CD4-positive, alpha-beta memory T cell (primary cell): Measurements from ENCODE around the gene IGFL2. TPM values are rescaled to one million over a fixed set of nuclear protein-coding genes. Genes with fewer than 3 reads are reported as not detected.
"Not testable (repeated sequence)": the region's sequence is repeated elsewhere in the genome, so short reads cannot be mapped to it uniquely, and the experiment has no call there.

Experiments
- CTCF ChIA-PET: fragments of 350-600 bp; sonication (Branson Sonifier 250); formaldehyde crosslinking; loops from one replicate; lab custom pipeline; 2021; ENCODE audit warnings: inconsistent platforms; ENCODE audit not compliant: partially characterized antibody; lab: Charles Lee
- POLR2A ChIA-PET: fragments of 350-600 bp; sonication (Branson Sonifier 250); formaldehyde crosslinking; loops from one replicate; lab custom pipeline; 2021; ENCODE audit not compliant: partially characterized antibody; lab: Charles Lee
- DNase-seq, 5 donors: peaks; one replicate each; pipeline versions ENCODE4 v3.0.0 to v3.0.0-alpha.2; 2020 to 2022; ENCODE audit warnings: mixed read lengths in 1 of 5
- H3K27ac ChIP-seq: one replicate; pipeline ENCODE4 v1.7.0; 2013; ENCODE audit warnings: low read depth, low read length
- H3K27me3 ChIP-seq: 2 replicates; pipeline ENCODE4 v1.7.0; 2013; ENCODE audit warnings: mild to moderate bottlenecking, low read length, moderate library complexity; ENCODE audit not compliant: insufficient read depth
- H3K36me3 ChIP-seq: 2 replicates; pipeline ENCODE4 v1.7.0; 2013; ENCODE audit warnings: mild to moderate bottlenecking, low read length, moderate library complexity; ENCODE audit not compliant: insufficient read depth
- H3K4me1 ChIP-seq: 2 replicates; pipeline ENCODE4 v1.7.0; 2013; ENCODE audit warnings: mild to moderate bottlenecking, low read length, moderate library complexity; ENCODE audit not compliant: insufficient read depth
- H3K4me3 ChIP-seq, 2 donors: one replicate each; pipeline ENCODE4 v1.7.0; 2013; ENCODE audit warnings: low read length in 2 of 2, mild to moderate bottlenecking in 1 of 2
- H3K9me3 ChIP-seq, 2 donors: one replicate each; pipeline ENCODE4 v1.7.0; 2013; ENCODE audit warnings: low read length in 2 of 2, control low read depth in 1 of 2; ENCODE audit not compliant: control insufficient read depth in 1 of 2
- H3K27ac Mint-ChIP-seq, 7 donors: one replicate each; pipeline ENCODE4 v1.8.0; 2020 to 2021; ENCODE audit warnings: mixed read lengths in 7 of 7, mild to moderate bottlenecking in 6 of 7, inconsistent platforms in 3 of 7, moderate library complexity in 3 of 7
- H3K27me3 Mint-ChIP-seq, 2 donors: one replicate each; pipeline ENCODE4 v1.8.0; 2020 to 2021; ENCODE audit warnings: mixed read lengths in 2 of 2
- H3K36me3 Mint-ChIP-seq, 2 donors: one replicate each; pipeline ENCODE4 v1.8.0; 2020 to 2021; ENCODE audit warnings: mixed read lengths in 2 of 2, inconsistent platforms in 1 of 2, mild to moderate bottlenecking in 1 of 2
- H3K4me1 Mint-ChIP-seq, 4 donors: one replicate each; pipeline ENCODE4 v1.8.0; 2020 to 2021; ENCODE audit warnings: mixed read lengths in 4 of 4, mild to moderate bottlenecking in 1 of 4
- H3K4me3 Mint-ChIP-seq, 8 donors: one replicate each; pipeline ENCODE4 v1.8.0; 2020 to 2021; ENCODE audit warnings: mixed read lengths in 8 of 8, mild to moderate bottlenecking in 7 of 8, moderate library complexity in 6 of 8, inconsistent platforms in 3 of 8
- H3K9me3 Mint-ChIP-seq, 8 donors: one replicate each; pipeline ENCODE4 v1.8.0; 2020 to 2021; ENCODE audit warnings: mixed read lengths in 8 of 8, mild to moderate bottlenecking in 5 of 8, inconsistent platforms in 3 of 8, moderate library complexity in 1 of 8
- intact Hi-C: fragments of 100-400 bp; cut with micrococcal nuclease; formaldehyde crosslinking; loops from one replicate; pipeline ENCODE4 v1.15.1; 2023
- polyA plus RNA-seq, 2 donors: library from polyadenylated mRNA; unstranded; fragments of 300-500 nt; fragmentation: Illumina TruSeq; gene quantifications; one replicate each; pipeline ENCODE4 v1.2.3, GENCODE V29; 2021
- total RNA-seq, 2 experiments: library from RNA; stranded (reverse); gene quantifications; one replicate each; pipeline ENCODE4 v1.2.3, GENCODE V29; 2021

The IGFL2 gene
- total and polyA plus RNA-seq, 4 experiments from 2014 or later: 0.28 to 0.47 TPM; not detected in 2

- intact Hi-C loops: loop anchor here (1.0 kb wide), 1 partner anchor 161 kb away; no protein-coding TSS in a partner anchor
- H3K4me1 ChIP-seq: no peaks in the 10 kb centered on the region
- H3K4me3 ChIP-seq: no peak overlapping the region
- POLR2A ChIA-PET: no interaction called here
- no peak overlapping the region for H3K27ac ChIP-seq
- Mint-ChIP-seq H3K4me1 (peaks cover 0 to under 1% (median 0%) of the 10 kb centered on the region in 4 donors), H3K9me3 (no peaks in the 10 kb centered on the region), H3K36me3 (no peaks in the 10 kb centered on the region), H3K27ac (peak overlapping the region in 1 of 7 donors; percentile 29), H3K27me3 (peaks cover 17 to 42% of the 10 kb centered on the region in 2 donors), H3K4me3 (no peak overlapping the region)
- CTCF ChIA-PET: interaction anchor here (0.8 kb wide), 1 partner anchor 181 kb away, joined by 4 read pairs; no protein-coding TSS in a partner anchor
- no peak for DNase-seq
- H3K27me3 ChIP-seq: peaks cover 5% of the 10 kb centered on the region
- no peaks in the 10 kb centered on the region for H3K36me3 ChIP-seq
- H3K9me3 ChIP-seq: no peaks in the 10 kb centered on the region
Observed at GRCh38 chr19:46189971-46190888, 42.2 kb downstream of the IGFL2 start.

GRCh38 chr19:46191356-46191755, 43.3 kb downstream of the IGFL2 start:
- H3K9me3 ChIP-seq: no peaks in the 10 kb centered on the region
- CTCF ChIA-PET: no interaction called here
- peak overlapping the region in 1 of 7 donors; percentile 6 for H3K27ac Mint-ChIP-seq

DNA sequence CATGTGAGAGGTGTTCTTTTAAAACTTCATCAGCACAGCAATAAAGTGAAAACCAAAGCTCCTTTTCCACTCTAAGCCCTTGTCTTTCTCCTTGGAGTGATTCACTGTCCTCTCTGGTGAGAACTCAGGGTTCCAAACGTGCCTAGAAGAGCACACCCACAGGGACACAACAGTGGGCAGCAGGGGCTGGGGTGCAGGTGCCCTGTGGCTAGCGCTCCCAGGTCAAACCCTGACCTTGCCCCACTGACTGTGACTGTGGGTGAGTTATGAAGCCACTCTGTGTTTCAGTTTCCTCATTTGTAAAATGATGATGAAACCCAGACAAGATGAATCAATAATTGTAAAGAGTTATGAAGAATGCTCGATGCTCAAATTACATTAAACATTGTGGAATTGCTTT, 43.9 kb downstream of the IGFL2 start:
- H3K4me1 Mint-ChIP-seq: no peaks in the 10 kb centered on the region
- no peaks in the 10 kb centered on the region for H3K36me3 Mint-ChIP-seq
- Histone ChIP-seq H3K4me3 (no peak overlapping the region), H3K4me1 (no peaks in the 10 kb centered on the region), H3K9me3 (no peaks in the 10 kb centered on the region), H3K36me3 (no peaks in the 10 kb centered on the region), H3K27me3 (peaks cover 5% of the 10 kb centered on the region), H3K27ac (no peak overlapping the region)
- CTCF ChIA-PET: no interaction called here
- POLR2A ChIA-PET: no interaction called here
- no peaks in the 10 kb centered on the region for H3K9me3 Mint-ChIP-seq
- no peak overlapping the region for H3K27ac Mint-ChIP-seq
- H3K4me3 Mint-ChIP-seq: no peak overlapping the region
- DNase-seq: no peak
- peaks cover 27 to 48% of the 10 kb centered on the region in 2 donors for H3K27me3 Mint-ChIP-seq
- intact Hi-C loops: no loop called here

More at GRCh38 chr19:46191356-46191755, 43.3 kb downstream of the IGFL2 start:
- DNase-seq: no peak
- Histone ChIP-seq H3K4me3 (no peak overlapping the region), H3K27ac (no peak overlapping the region), H3K4me1 (no peaks in the 10 kb centered on the region), H3K36me3 (no peaks in the 10 kb centered on the region), H3K27me3 (peaks cover 5% of the 10 kb centered on the region)
- Mint-ChIP-seq H3K9me3 (no peaks in the 10 kb centered on the region), H3K36me3 (no peaks in the 10 kb centered on the region), H3K4me1 (no peaks in the 10 kb centered on the region), H3K27me3 (peaks cover 21 to 48% of the 10 kb centered on the region in 2 donors), H3K4me3 (no peak overlapping the region)
- intact Hi-C loops: no loop called here
- POLR2A ChIA-PET: no interaction called here

DNA sequence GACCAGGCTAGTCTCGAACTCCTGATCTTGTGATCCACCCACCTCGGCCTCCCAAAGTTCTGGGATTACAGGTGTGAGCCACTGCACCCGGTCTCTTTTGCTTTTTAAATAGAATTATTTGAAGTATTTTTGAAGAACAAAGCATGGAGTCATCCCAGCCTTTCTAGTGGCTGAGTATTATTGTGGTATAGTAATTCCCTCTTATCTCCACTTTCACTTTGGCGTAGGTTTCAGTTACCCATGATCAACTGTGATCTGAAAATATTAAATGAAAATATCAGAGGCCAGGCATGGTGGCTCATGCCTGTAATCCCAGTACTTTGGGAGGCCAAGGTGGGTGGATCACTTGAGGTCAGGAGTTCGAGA, 44.6 kb downstream of the IGFL2 start:
- H3K4me3 Mint-ChIP-seq, H3K9me3 Mint-ChIP-seq, H3K27ac Mint-ChIP-seq, H3K4me1 ChIP-seq, H3K4me1 Mint-ChIP-seq, POLR2A ChIA-PET, H3K36me3 Mint-ChIP-seq, H3K27me3 ChIP-seq, H3K4me3 ChIP-seq, H3K36me3 ChIP-seq, H3K27ac ChIP-seq, CTCF ChIA-PET, H3K9me3 ChIP-seq, intact Hi-C loops, DNase-seq: not testable (repeated sequence)
- H3K27me3 Mint-ChIP-seq: peaks cover 30 to 53% of the 10 kb centered on the region in 2 donors

DNA sequence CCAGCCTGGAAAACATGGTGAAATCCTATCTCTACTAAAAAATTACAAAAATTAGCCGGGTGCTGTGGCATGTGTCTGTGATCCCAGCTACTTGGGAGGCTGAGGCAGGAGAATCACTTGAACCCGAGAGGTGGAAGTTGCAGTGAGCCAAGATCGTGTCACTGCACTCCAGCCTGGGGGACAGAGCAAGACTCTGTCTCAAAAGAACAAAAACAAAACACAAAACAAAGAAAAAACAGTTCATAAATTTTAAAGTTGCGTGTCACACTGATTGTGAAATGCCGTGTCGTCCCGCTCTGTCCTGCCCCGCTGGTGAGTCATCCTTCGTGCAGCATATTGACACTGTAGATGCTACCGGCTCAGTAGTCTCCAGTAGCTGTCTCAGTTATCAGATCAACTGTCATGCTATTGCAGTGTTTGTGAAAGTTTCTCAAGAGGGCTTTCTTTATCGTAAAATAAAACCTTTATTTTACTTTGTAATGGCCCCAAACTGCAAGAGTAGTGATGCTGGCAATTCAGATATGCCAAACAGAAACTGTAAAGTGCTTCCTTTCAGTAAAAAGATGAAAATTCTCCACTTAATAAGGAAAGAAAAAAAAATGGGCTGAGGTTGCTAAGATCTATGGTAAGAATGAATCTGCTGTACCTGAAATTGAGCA, 45.1 kb downstream of the IGFL2 start:
- Histone ChIP-seq H3K4me1 (no peaks in the 10 kb centered on the region), H3K9me3 (no peaks in the 10 kb centered on the region), H3K27me3 (peaks cover 5% of the 10 kb centered on the region), H3K36me3 (no peaks in the 10 kb centered on the region), H3K27ac (no peak overlapping the region), H3K4me3 (no peak overlapping the region)
- peaks cover 0 to 2% (median 0%) of the 10 kb centered on the region in 8 donors for H3K9me3 Mint-ChIP-seq
- no peaks in the 10 kb centered on the region for H3K4me1 Mint-ChIP-seq
- H3K27ac Mint-ChIP-seq: no peak overlapping the region
- no peak for DNase-seq
- ChIA-PET CTCF (no interaction called here), POLR2A (no interaction called here)
- H3K4me3 Mint-ChIP-seq: no peak overlapping the region
- peaks cover 30 to 50% of the 10 kb centered on the region in 2 donors for H3K27me3 Mint-ChIP-seq
- no peaks in the 10 kb centered on the region for H3K36me3 Mint-ChIP-seq
- intact Hi-C loops: no loop called here

DNA sequence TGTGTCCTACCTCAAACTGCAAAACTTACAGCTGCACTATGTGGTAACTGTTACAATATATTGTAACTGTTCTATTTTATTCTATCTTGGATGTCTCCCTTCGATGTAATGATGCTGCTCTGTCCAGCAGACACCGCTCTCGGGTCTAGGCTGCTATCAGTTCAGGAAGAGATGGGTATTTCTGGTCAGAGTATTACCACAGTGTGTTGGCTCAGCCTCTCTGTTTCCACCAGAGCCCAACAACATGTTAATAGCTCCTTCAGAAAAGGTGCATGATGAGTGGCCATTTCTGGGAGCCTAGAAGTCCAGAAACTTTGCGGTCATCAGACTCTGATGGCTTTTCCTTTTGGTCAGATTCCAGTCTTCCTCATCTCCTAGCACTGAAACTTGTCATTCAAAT, 45.6 kb downstream of the IGFL2 start:
- Histone ChIP-seq H3K9me3 (no peaks in the 10 kb centered on the region), H3K4me1 (no peaks in the 10 kb centered on the region), H3K4me3 (no peak overlapping the region), H3K27ac (no peak overlapping the region), H3K36me3 (no peaks in the 10 kb centered on the region), H3K27me3 (peaks cover 5% of the 10 kb centered on the region)
- peaks cover 0 to 2% (median 0%) of the 10 kb centered on the region in 8 donors for H3K9me3 Mint-ChIP-seq
- H3K27ac Mint-ChIP-seq: no peak overlapping the region
- ChIA-PET CTCF (no interaction called here), POLR2A (no interaction called here)
- no peaks in the 10 kb centered on the region for H3K4me1 Mint-ChIP-seq
- no peaks in the 10 kb centered on the region for H3K36me3 Mint-ChIP-seq
- peaks cover 27 to 46% of the 10 kb centered on the region in 2 donors for H3K27me3 Mint-ChIP-seq
- no peak for DNase-seq
- intact Hi-C loops: no loop called here
- H3K4me3 Mint-ChIP-seq: no peak overlapping the region

DNA sequence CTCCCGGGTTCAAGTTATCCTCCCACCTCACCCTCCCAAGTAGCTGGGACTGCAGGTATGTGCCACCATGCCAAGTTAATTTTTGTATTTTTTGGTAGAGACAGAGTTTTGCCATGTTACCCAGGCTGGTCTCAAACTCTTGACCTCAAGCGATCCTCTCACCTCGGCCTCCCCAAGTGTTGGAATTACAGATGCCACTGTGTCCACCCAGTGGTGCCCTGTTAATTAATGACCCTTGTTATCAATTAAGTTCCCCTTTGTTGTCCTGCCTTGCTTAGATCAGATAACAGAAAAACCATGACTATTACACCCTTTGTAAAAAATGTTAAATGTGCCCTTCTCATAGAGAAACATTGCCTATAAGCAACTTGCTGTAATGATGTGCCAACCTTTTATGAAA, 47.1 kb downstream of the IGFL2 start:
- Mint-ChIP-seq H3K36me3 (no peaks in the 10 kb centered on the region), H3K9me3 (peaks cover 0 to 2% (median 0%) of the 10 kb centered on the region in 8 donors), H3K4me1 (no peaks in the 10 kb centered on the region), H3K27ac (no peak overlapping the region), H3K27me3 (peaks cover 24 to 41% of the 10 kb centered on the region in 2 donors), H3K4me3 (no peak overlapping the region)
- intact Hi-C loops: no loop called here
- POLR2A ChIA-PET: no interaction called here
- no peak overlapping the region for H3K27ac ChIP-seq
- no peaks in the 10 kb centered on the region for H3K4me1 ChIP-seq
- peaks cover 5% of the 10 kb centered on the region for H3K27me3 ChIP-seq
- no peaks in the 10 kb centered on the region for H3K9me3 ChIP-seq
- CTCF ChIA-PET: no interaction called here
- DNase-seq: no peak
- H3K4me3 ChIP-seq: no peak overlapping the region
- no peaks in the 10 kb centered on the region for H3K36me3 ChIP-seq
